Measurements from ENCODE around the gene MAJIN.
"Not testable (repeated sequence)": the region's sequence is repeated elsewhere in the genome, so short reads cannot be mapped to it uniquely, and the experiment has no call there.

The MAJIN gene

GRCh38 chr11:64989416-64989815 lies 17.5 kb upstream of the MAJIN start:
- H3K9ac ChIP-seq (ENCODE audit: low read length) = no peak overlapping the region
- H3K36me3 ChIP-seq (ENCODE audit: control insufficient read depth, insufficient read depth, low read length) = no peaks in the 10 kb centered on the region
- H3K4me3 ChIP-seq (ENCODE audit: low read depth, low read length) = no peak overlapping the region
- no peak overlapping the region for H3K27ac ChIP-seq (ENCODE audit: low read depth, low read length)
- H3K9me3 ChIP-seq (ENCODE audit: control insufficient read depth, insufficient read depth, low read depth, low read length) = no peaks in the 10 kb centered on the region
- no peaks in the 10 kb centered on the region for H3K4me1 ChIP-seq (ENCODE audit: control insufficient read depth, insufficient read depth, low read length)
- no peaks in the 10 kb centered on the region for H3K27me3 ChIP-seq (ENCODE audit: control insufficient read depth, insufficient read depth, low read length)

- no peaks in the 10 kb centered on the region for H3K9me3 ChIP-seq (ENCODE audit: control insufficient read depth, insufficient read depth, low read depth, low read length)
- no peaks in the 10 kb centered on the region for H3K4me1 ChIP-seq (ENCODE audit: control insufficient read depth, insufficient read depth, low read length)
- no peak overlapping the region for H3K4me3 ChIP-seq (ENCODE audit: low read depth, low read length)
- H3K27ac ChIP-seq (ENCODE audit: low read depth, low read length) = no peak overlapping the region
- no peaks in the 10 kb centered on the region for H3K27me3 ChIP-seq (ENCODE audit: control insufficient read depth, insufficient read depth, low read length)
- no peak overlapping the region for H3K9ac ChIP-seq (ENCODE audit: low read length)
- H3K36me3 ChIP-seq (ENCODE audit: control insufficient read depth, insufficient read depth, low read length) = no peaks in the 10 kb centered on the region
Measured at GRCh38 chr11:64987998-64988854, 16.3 kb upstream of the MAJIN start.

GRCh38 chr11:64983339-64983738 lies 11.4 kb upstream of the MAJIN start:
- not testable (repeated sequence) for H3K4me3 ChIP-seq (ENCODE audit: low read depth, low read length); H3K27ac ChIP-seq (ENCODE audit: low read depth, low read length); H3K9me3 ChIP-seq (ENCODE audit: control insufficient read depth, insufficient read depth, low read depth, low read length); H3K4me1 ChIP-seq (ENCODE audit: control insufficient read depth, insufficient read depth, low read length); H3K27me3 ChIP-seq (ENCODE audit: control insufficient read depth, insufficient read depth, low read length); H3K36me3 ChIP-seq (ENCODE audit: control insufficient read depth, insufficient read depth, low read length); H3K9ac ChIP-seq (ENCODE audit: low read length)

- Histone ChIP-seq H3K9me3 (ENCODE audit: control insufficient read depth, insufficient read depth, low read depth, low read length) (no peaks in the 10 kb centered on the region), H3K27ac (ENCODE audit: low read depth, low read length) (no peak overlapping the region), H3K27me3 (ENCODE audit: control insufficient read depth, insufficient read depth, low read length) (no peaks in the 10 kb centered on the region), H3K4me1 (ENCODE audit: control insufficient read depth, insufficient read depth, low read length) (no peaks in the 10 kb centered on the region), H3K4me3 (ENCODE audit: low read depth, low read length) (no peak overlapping the region), H3K36me3 (ENCODE audit: control insufficient read depth, insufficient read depth, low read length) (no peaks in the 10 kb centered on the region), H3K9ac (ENCODE audit: low read length) (no peak overlapping the region)
Measured at GRCh38 chr11:64976651-64977050, 4.7 kb upstream of the MAJIN start.

GRCh38 chr11:64974124-64974523 lies 2.2 kb upstream of the MAJIN start:
- Histone ChIP-seq H3K4me3 (ENCODE audit: low read depth, low read length) (no peak overlapping the region), H3K27ac (ENCODE audit: low read depth, low read length) (no peak overlapping the region), H3K4me1 (ENCODE audit: control insufficient read depth, insufficient read depth, low read length) (no peaks in the 10 kb centered on the region), H3K9me3 (ENCODE audit: control insufficient read depth, insufficient read depth, low read depth, low read length) (no peaks in the 10 kb centered on the region), H3K36me3 (ENCODE audit: control insufficient read depth, insufficient read depth, low read length) (no peaks in the 10 kb centered on the region), H3K9ac (ENCODE audit: low read length) (no peak overlapping the region), H3K27me3 (ENCODE audit: control insufficient read depth, insufficient read depth, low read length) (no peaks in the 10 kb centered on the region)

- Histone ChIP-seq H3K36me3 (ENCODE audit: control insufficient read depth, insufficient read depth, low read length) (no peaks in the 10 kb centered on the region), H3K27ac (ENCODE audit: low read depth, low read length) (no peak overlapping the region), H3K9ac (ENCODE audit: low read length) (no peak overlapping the region), H3K4me3 (ENCODE audit: low read depth, low read length) (no peak overlapping the region), H3K4me1 (ENCODE audit: control insufficient read depth, insufficient read depth, low read length) (no peaks in the 10 kb centered on the region), H3K27me3 (ENCODE audit: control insufficient read depth, insufficient read depth, low read length) (no peaks in the 10 kb centered on the region), H3K9me3 (ENCODE audit: control insufficient read depth, insufficient read depth, low read depth, low read length) (no peaks in the 10 kb centered on the region)
Measured at GRCh38 chr11:64970731-64971151, 1.2 kb downstream of the MAJIN start.

- Histone ChIP-seq H3K9ac (ENCODE audit: low read length) (no peak overlapping the region), H3K27me3 (ENCODE audit: control insufficient read depth, insufficient read depth, low read length) (no peaks in the 10 kb centered on the region), H3K4me3 (ENCODE audit: low read depth, low read length) (no peak overlapping the region), H3K9me3 (ENCODE audit: control insufficient read depth, insufficient read depth, low read depth, low read length) (no peaks in the 10 kb centered on the region), H3K36me3 (ENCODE audit: control insufficient read depth, insufficient read depth, low read length) (no peaks in the 10 kb centered on the region), H3K4me1 (ENCODE audit: control insufficient read depth, insufficient read depth, low read length) (no peaks in the 10 kb centered on the region), H3K27ac (ENCODE audit: low read depth, low read length) (no peak overlapping the region)
Measured at GRCh38 chr11:64969209-64969608, 2.7 kb downstream of the MAJIN start.

- no peaks in the 10 kb centered on the region for H3K36me3 ChIP-seq (ENCODE audit: control insufficient read depth, insufficient read depth, low read length)
- no peak overlapping the region for H3K27ac ChIP-seq (ENCODE audit: low read depth, low read length)
- no peak overlapping the region for H3K9ac ChIP-seq (ENCODE audit: low read length)
- no peaks in the 10 kb centered on the region for H3K4me1 ChIP-seq (ENCODE audit: control insufficient read depth, insufficient read depth, low read length)
- H3K27me3 ChIP-seq (ENCODE audit: control insufficient read depth, insufficient read depth, low read length) = no peaks in the 10 kb centered on the region
- H3K9me3 ChIP-seq (ENCODE audit: control insufficient read depth, insufficient read depth, low read depth, low read length) = no peaks in the 10 kb centered on the region
- H3K4me3 ChIP-seq (ENCODE audit: low read depth, low read length) = no peak overlapping the region
Measured at GRCh38 chr11:64967375-64967774, 4.5 kb downstream of the MAJIN start.

- no peaks in the 10 kb centered on the region for H3K36me3 ChIP-seq (ENCODE audit: control insufficient read depth, insufficient read depth, low read length)
- H3K9me3 ChIP-seq (ENCODE audit: control insufficient read depth, insufficient read depth, low read depth, low read length) = no peaks in the 10 kb centered on the region
- H3K27ac ChIP-seq (ENCODE audit: low read depth, low read length) = no peak overlapping the region
- H3K27me3 ChIP-seq (ENCODE audit: control insufficient read depth, insufficient read depth, low read length) = no peaks in the 10 kb centered on the region
- H3K4me3 ChIP-seq (ENCODE audit: low read depth, low read length) = no peak overlapping the region
- no peak overlapping the region for H3K9ac ChIP-seq (ENCODE audit: low read length)
- H3K4me1 ChIP-seq (ENCODE audit: control insufficient read depth, insufficient read depth, low read length) = no peaks in the 10 kb centered on the region
Measured at GRCh38 chr11:64963072-64963631, 8.8 kb downstream of the MAJIN start.

GRCh38 chr11:64960719-64961118 lies 11.2 kb downstream of the MAJIN start:
- Histone ChIP-seq H3K27me3 (ENCODE audit: control insufficient read depth, insufficient read depth, low read length) (no peaks in the 10 kb centered on the region), H3K9ac (ENCODE audit: low read length) (no peak overlapping the region), H3K4me1 (ENCODE audit: control insufficient read depth, insufficient read depth, low read length) (no peaks in the 10 kb centered on the region), H3K36me3 (ENCODE audit: control insufficient read depth, insufficient read depth, low read length) (no peaks in the 10 kb centered on the region), H3K4me3 (ENCODE audit: low read depth, low read length) (no peak overlapping the region), H3K27ac (ENCODE audit: low read depth, low read length) (no peak overlapping the region), H3K9me3 (ENCODE audit: control insufficient read depth, insufficient read depth, low read depth, low read length) (no peaks in the 10 kb centered on the region)

GRCh38 chr11:64959498-64959897 lies 12.4 kb downstream of the MAJIN start:
- no peak overlapping the region for H3K9ac ChIP-seq (ENCODE audit: low read length)
- no peak overlapping the region for H3K27ac ChIP-seq (ENCODE audit: low read depth, low read length)
- H3K4me3 ChIP-seq (ENCODE audit: low read depth, low read length) = no peak overlapping the region
- no peaks in the 10 kb centered on the region for H3K36me3 ChIP-seq (ENCODE audit: control insufficient read depth, insufficient read depth, low read length)
- H3K4me1 ChIP-seq (ENCODE audit: control insufficient read depth, insufficient read depth, low read length) = no peaks in the 10 kb centered on the region
- 0 out of 2 replicates have a peak, but pooled peaks cover 1% of the 10 kb centered on the region for H3K27me3 ChIP-seq (ENCODE audit: control insufficient read depth, insufficient read depth, low read length)
- no peaks in the 10 kb centered on the region for H3K9me3 ChIP-seq (ENCODE audit: control insufficient read depth, insufficient read depth, low read depth, low read length)

All from HUES6 (cell line).